ENCODE data around the gene CMC2.

Gene CMC2

GRCh38 chr16:80972611-80973010 lies 34.1 kb downstream of the CMC2 start:
- DNase-seq: no peak

GRCh38 chr16:80971819-80972218 lies 34.9 kb downstream of the CMC2 start:
- DNase-seq: no peak

- no peak for DNase-seq
Measured at GRCh38 chr16:80969114-80969484, 37.6 kb downstream of the CMC2 start.

GRCh38 chr16:80968386-80969113 lies 38.1 kb downstream of the CMC2 start:
- DNase-seq: no peak

GRCh38 chr16:80966617-80967016 lies 40.1 kb downstream of the CMC2 start:
- no peak for DNase-seq

- no peak for DNase-seq
Measured at GRCh38 chr16:80964351-80964750, 42.3 kb downstream of the CMC2 start.

GRCh38 chr16:80962879-80963278 lies 43.8 kb downstream of the CMC2 start:
- DNase-seq: no peak

GRCh38 chr16:80958284-80958683 lies 48.4 kb downstream of the CMC2 start:
- DNase-seq: peak in 1 of 5 experiments; percentile 28

- no peak for DNase-seq
Measured at GRCh38 chr16:80954985-80955384, 51.7 kb downstream of the CMC2 start.

- peak in 1 of 5 experiments; percentile 40 for DNase-seq
Measured at GRCh38 chr16:80948886-80949493, 57.7 kb downstream of the CMC2 start.

- DNase-seq: peak in 1 of 5 experiments; percentile 59
Measured at GRCh38 chr16:80947708-80948625, 58.7 kb downstream of the CMC2 start.

- DNase-seq: peak in 1 of 5 experiments; percentile 21
Measured at GRCh38 chr16:80947239-80947638, 59.4 kb downstream of the CMC2 start.

GRCh38 chr16:80946481-80946880 lies 60.2 kb downstream of the CMC2 start:
- DNase-seq: no peak

GRCh38 chr16:80940069-80940856 lies 66.4 kb downstream of the CMC2 start:
- no peak for DNase-seq

- DNase-seq: no peak
Measured at GRCh38 chr16:80938879-80939260, 67.8 kb downstream of the CMC2 start.

- DNase-seq: no peak
Measured at GRCh38 chr16:80938004-80938878, 68.4 kb downstream of the CMC2 start.

- no peak for DNase-seq
Measured at GRCh38 chr16:80936410-80936809, 70.3 kb downstream of the CMC2 start.

- DNase-seq: no peak
Measured at GRCh38 chr16:80935691-80936090, 71.0 kb downstream of the CMC2 start.

- DNase-seq: no peak
Measured at GRCh38 chr16:80932708-80933095, 74.0 kb downstream of the CMC2 start.

GRCh38 chr16:80931801-80932707 lies 74.6 kb downstream of the CMC2 start:
- DNase-seq: peak in 1 of 5 experiments; percentile 34
